Stomach smooth muscle (tissue), 2 donors: ENCODE results near the gene RGS3.

Experiments used
- H3K27ac ChIP-seq: one replicate; pipeline ENCODE4 v1.7.0; 2013; ENCODE audit warnings: mild to moderate bottlenecking, low read length, inconsistent platforms
- H3K27me3 ChIP-seq, 2 donors: one replicate each; pipeline ENCODE4 v1.7.0; 2013; ENCODE audit warnings: low read length in 2 of 2; ENCODE audit not compliant: insufficient read depth in 2 of 2, control insufficient read depth in 1 of 2
- H3K36me3 ChIP-seq, 2 donors: one replicate each; pipeline ENCODE4 v1.7.0; 2013; ENCODE audit warnings: low read length in 2 of 2; ENCODE audit not compliant: control insufficient read depth in 2 of 2, insufficient read depth in 2 of 2
- H3K4me1 ChIP-seq: one replicate; pipeline ENCODE4 v1.7.0; 2013; ENCODE audit warnings: low read length; ENCODE audit not compliant: control insufficient read depth, insufficient read depth
- H3K4me3 ChIP-seq, 2 donors: one replicate each; pipeline ENCODE4 v1.7.0; 2013; ENCODE audit warnings: low read length in 2 of 2
- H3K9ac ChIP-seq, 2 donors: one replicate each; pipeline ENCODE4 v1.7.0; 2013; ENCODE audit warnings: low read length in 2 of 2, mild to moderate bottlenecking in 1 of 2
- H3K9me3 ChIP-seq, 2 donors: one replicate each; pipeline ENCODE4 v1.7.0; 2013; ENCODE audit warnings: low read length in 2 of 2; ENCODE audit not compliant: control insufficient read depth in 2 of 2
- donor health status: healthy.
- donor health status: Pancreatic carcinoma.

The RGS3 gene

DNA sequence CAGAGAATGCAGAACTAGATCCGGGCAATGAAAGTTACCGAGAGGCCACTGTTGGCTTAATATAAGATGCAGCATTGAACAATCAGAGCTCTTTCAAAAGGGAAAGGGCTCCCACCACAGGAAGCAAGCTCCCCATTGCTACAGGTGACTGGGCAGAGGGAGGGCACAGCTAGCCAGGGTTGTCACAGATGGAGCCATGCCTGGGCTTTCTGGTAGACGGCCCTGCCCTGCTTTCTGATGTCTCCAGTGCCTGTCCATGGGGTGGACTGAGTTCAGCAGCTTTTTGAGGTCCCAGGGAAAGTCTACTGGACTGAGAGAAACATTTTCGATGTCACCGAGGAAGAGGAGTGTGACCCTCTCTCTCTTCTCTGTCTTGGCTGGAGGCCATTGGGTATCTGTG, 14.1 kb downstream of the RGS3 start:
- Histone ChIP-seq H3K9ac (no peak overlapping the region), H3K27ac (peak overlapping the region; percentile 41), H3K36me3 (peaks cover 2 to 3% of the 10 kb centered on the region in 2 donors), H3K27me3 (no peaks in the 10 kb centered on the region), H3K9me3 (no peaks in the 10 kb centered on the region), H3K4me3 (no peak overlapping the region), H3K4me1 (peaks cover 58% of the 10 kb centered on the region)

DNA sequence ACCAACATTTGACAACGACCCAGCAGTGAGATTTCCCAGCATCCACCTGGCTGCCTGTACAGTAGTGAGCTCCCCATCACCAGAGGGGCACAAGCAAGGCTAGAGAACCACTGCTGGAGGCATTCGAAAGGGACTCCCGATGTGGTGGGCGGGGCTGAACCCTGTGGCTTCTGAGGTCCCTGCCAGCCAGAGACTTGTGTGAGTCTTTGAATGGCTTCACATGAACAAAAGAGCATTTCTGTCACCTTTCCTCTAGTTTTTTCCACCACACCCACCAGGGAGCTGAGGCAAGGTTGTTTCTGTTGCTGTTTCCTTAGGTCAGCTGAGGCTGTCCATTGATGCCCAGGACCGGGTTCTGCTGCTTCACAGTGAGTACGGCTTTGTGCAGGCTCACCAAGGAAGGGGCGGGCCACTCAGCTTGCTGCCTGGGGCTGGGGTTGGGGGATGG, 15.7 kb downstream of the RGS3 start:
- Histone ChIP-seq H3K27me3 (no peaks in the 10 kb centered on the region), H3K9me3 (no peaks in the 10 kb centered on the region), H3K9ac (no peak overlapping the region), H3K27ac (peak overlapping the region; percentile 37), H3K4me1 (peaks cover 63% of the 10 kb centered on the region), H3K4me3 (no peak overlapping the region), H3K36me3 (peaks cover 2 to 3% of the 10 kb centered on the region in 2 donors)

DNA sequence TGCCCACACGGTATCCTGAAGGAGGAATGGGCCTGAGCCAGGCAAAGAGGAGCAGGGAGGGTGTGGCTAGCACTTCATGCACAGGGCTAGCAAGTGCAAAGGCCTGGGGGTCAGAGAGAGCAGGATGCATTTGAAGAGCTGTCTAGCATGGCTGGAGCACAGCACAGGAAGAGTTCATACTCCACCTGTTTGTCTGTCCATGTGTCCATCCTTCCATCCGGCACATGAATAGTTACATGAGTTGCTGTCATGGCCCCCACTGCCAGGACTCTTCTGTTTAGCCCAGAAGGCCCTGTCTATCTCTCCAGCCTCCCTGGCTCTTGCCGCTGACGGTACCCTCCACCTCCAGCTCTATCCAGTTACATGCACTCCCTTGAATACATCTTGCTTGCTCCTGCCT, 17.1 kb downstream of the RGS3 start:
- Histone ChIP-seq H3K9ac (no peak overlapping the region), H3K36me3 (peaks cover 2 to 3% of the 10 kb centered on the region in 2 donors), H3K27me3 (no peaks in the 10 kb centered on the region), H3K4me3 (no peak overlapping the region), H3K27ac (peak overlapping the region; percentile 53), H3K9me3 (no peaks in the 10 kb centered on the region), H3K4me1 (peaks cover 60% of the 10 kb centered on the region)

DNA sequence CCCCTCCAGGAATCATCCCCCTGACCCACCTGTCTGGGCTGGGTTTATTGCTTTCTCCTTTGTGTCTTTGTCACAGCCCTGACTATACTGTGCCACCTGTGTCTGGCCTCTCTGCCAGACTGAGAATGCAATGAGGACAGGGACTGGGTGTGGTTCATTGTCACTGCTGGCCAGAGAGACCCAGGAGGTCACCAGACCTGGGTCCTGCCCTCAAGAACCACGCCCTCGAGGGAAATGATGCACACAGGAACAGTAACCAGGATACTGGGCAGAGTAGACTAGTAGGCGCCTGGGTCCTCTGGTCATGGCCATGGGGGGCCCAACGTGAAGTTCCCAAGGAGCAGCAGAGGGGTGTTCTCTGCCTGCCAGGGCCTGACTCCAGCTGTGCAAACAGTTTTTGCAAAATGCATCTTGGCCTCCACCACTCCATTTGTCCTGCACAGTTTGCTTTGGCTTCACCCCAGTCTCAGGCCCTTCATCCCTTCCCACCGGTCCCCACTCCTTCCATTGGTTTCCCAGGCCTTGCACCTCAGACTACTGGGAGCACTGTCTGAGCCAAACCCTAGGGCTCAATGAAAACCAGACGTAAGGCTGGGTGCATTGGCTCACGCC, 17.8 kb downstream of the RGS3 start:
- Histone ChIP-seq H3K27ac (peak overlapping the region; percentile 53), H3K36me3 (peaks cover 3% of the 10 kb centered on the region in 2 donors), H3K27me3 (no peaks in the 10 kb centered on the region), H3K9me3 (no peaks in the 10 kb centered on the region), H3K4me1 (peaks cover 67% of the 10 kb centered on the region), H3K4me3 (no peak overlapping the region), H3K9ac (no peak overlapping the region)

DNA sequence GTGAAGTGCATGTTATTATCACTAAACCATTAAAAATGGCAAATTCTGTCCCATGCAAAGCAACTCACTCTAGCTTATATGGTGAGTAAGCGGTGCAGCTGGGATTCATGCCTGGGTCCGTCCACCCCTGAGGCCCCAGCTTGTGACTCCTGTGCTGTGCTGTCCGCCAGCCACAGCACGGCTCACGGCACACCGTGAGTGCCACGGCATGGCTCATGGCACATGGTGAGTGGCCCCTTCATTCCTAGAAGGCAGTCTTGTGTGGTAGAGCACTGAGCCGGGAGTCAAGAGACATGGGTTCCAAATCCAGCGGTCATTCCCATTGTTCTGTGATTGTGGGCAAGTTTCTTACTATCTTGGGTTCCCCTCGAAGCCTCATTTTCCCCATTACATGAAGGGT, 18.8 kb downstream of the RGS3 start:
- Histone ChIP-seq H3K9ac (no peak overlapping the region), H3K27ac (peak overlapping the region; percentile 92), H3K9me3 (no peaks in the 10 kb centered on the region), H3K4me3 (no peak overlapping the region), H3K36me3 (peaks cover 2 to 3% of the 10 kb centered on the region in 2 donors), H3K4me1 (peaks cover 64% of the 10 kb centered on the region), H3K27me3 (no peaks in the 10 kb centered on the region)

DNA sequence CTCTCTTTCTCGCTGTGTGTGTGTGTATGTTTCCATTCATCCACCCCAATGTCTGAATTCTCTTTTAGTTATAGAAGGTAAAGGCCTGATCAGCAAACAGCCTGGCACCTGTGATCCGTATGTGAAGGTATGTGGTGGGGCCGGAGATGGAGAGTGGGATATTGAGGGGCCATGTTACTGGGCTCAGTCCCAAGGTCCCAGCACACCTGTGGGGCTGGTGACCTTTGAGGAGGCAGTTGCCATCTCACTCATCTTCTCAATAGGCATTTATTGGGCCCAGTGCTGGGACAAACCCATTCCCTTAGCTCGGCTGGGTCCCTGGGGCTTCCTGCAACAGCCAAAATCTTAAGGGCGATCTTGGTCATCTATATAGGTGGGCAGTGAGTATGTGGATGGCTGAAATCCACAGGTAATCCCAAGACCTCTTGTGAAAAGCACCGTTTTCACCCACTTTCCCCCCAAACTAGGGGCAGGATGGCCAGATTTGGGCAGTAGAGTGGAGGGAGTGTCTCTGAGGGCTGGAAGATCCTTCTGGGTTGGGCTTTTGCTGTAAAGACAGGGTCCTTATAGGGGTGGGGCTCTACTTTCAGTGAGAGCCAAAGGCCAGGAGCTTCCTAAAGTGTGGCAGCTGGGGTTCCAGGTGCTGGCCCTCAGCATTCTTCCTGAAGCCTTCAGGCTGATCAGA, 19.6 kb downstream of the RGS3 start:
- Histone ChIP-seq H3K27ac (peak overlapping the region; percentile 92), H3K4me3 (peak overlapping the region in 1 of 2 donors; percentile 15), H3K36me3 (peaks cover 2 to 3% of the 10 kb centered on the region in 2 donors)

DNA sequence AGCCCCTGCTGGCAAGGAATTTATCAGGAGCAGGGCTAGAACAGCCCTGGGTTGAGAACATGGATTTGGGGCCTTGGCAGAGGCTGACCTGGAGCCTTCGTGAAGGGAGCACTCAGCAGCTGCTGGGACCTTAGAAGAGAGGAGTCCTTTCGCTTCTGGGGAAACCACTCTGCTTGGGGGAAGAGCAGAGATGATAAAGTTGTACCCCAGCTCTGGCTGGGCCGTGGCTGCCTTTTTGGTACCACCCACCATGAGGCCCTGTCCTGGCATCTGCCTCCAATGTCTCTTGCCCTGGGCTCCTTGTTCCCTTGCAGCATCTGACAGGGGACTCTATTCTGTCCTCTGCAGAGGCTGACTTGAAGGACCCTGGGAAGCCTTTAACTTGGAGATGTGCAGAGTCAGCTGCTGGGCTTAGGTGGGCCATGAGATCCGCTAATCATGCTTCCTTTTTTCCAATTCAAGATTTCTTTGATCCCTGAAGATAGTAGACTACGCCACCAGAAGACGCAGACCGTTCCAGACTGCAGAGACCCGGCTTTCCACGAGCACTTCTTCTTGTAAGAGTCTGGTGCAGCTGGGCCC, 20.2 kb downstream of the RGS3 start:
- peak overlapping the region in 1 of 2 donors; percentile 15 for H3K4me3 ChIP-seq
- no peaks in the 10 kb centered on the region for H3K9me3 ChIP-seq
- H3K27me3 ChIP-seq: no peaks in the 10 kb centered on the region
- H3K4me1 ChIP-seq: peaks cover 66% of the 10 kb centered on the region
- H3K36me3 ChIP-seq: peaks cover 2 to 3% of the 10 kb centered on the region in 2 donors
- peak overlapping the region; percentile 92 for H3K27ac ChIP-seq
- no peak overlapping the region for H3K9ac ChIP-seq

More for the DNA sequence above, 19.6 kb downstream of the RGS3 start:
- Histone ChIP-seq H3K27me3 (no peaks in the 10 kb centered on the region), H3K9me3 (no peaks in the 10 kb centered on the region), H3K9ac (no peak overlapping the region), H3K4me1 (peaks cover 61% of the 10 kb centered on the region)

DNA sequence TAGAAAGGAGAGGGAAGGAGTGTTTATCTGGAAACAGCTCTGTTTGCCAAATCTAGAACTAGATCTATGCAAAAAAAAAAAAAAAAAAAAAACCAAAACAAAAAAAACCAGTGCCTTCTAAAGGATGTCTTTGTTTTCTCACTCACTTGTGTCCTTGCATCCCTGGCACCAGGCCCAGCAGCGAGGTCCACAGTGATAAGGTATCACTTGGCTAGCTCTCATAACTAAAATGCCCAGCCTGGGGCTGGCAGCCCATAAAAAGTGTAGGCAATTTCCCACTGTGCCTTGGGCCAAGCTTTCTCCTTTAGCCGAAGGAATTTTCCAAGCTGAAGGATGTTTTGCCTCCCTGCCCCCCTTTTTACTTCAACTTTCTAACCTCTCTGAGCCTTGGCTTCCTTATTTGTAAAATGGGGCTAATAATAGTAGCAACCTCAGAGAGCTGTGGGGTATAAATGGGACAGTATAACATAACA, 20.8 kb downstream of the RGS3 start:
- H3K4me1 ChIP-seq: peaks cover 66% of the 10 kb centered on the region
- H3K9ac ChIP-seq: peak overlapping the region; percentile 13 to 49
- no peaks in the 10 kb centered on the region for H3K9me3 ChIP-seq
- H3K27me3 ChIP-seq: no peaks in the 10 kb centered on the region
- peak overlapping the region; percentile 92 for H3K27ac ChIP-seq
- H3K36me3 ChIP-seq: peaks cover 3 to 6% of the 10 kb centered on the region in 2 donors
- peak overlapping the region; percentile 23 to 35 for H3K4me3 ChIP-seq

DNA sequence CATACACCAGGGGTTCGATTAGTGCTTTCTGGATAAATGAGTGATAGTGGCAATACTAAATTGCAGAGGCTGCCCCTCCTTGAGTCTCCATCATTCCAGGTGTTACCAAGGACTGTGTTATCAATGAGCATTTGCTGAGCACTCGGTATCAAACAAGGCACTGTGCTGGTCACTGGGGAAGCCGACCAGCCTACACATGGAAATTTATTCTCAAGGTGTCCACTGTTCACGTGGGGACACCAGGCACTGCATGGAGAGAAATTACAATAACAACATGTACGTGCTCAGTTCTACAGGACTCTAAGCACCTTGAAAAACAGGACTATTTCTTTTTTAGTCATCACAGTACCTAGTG, 22.2 kb downstream of the RGS3 start:
- Histone ChIP-seq H3K27me3 (no peaks in the 10 kb centered on the region), H3K9me3 (no peaks in the 10 kb centered on the region), H3K4me3 (peak overlapping the region in 1 of 2 donors; percentile 55), H3K27ac (peak overlapping the region; percentile 86), H3K36me3 (peaks cover 0 to 7% of the 10 kb centered on the region in 2 donors), H3K9ac (no peak overlapping the region), H3K4me1 (peaks cover 59% of the 10 kb centered on the region)

DNA sequence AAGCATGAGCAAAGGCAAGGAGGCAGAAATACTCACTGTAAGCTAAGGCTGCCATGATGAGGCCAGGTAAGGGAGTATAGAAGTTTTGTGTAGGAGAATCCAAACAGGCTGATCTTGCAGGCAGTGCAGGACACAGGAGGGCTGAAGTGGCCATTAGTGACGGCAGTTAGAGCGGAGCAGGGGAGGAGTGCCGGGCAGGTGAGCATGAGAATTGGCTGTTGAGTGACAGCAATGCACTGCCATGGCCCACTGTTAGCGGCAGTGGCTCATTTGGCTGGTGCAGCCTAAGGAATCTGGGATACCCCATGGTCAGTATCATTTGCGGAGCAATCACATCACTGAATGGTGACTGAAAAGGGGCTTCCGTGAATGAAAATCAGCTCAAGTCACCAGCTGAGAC, 22.8 kb downstream of the RGS3 start:
- Histone ChIP-seq H3K27me3 (no peaks in the 10 kb centered on the region), H3K36me3 (peaks cover 0 to 7% of the 10 kb centered on the region in 2 donors), H3K27ac (peak overlapping the region; percentile 86), H3K4me1 (peaks cover 55% of the 10 kb centered on the region), H3K9me3 (no peaks in the 10 kb centered on the region), H3K9ac (no peak overlapping the region), H3K4me3 (no peak overlapping the region)
